HCT116 (cell line): ENCODE measurements around the gene RSPH6A. TPM values are rescaled to one million over a fixed set of nuclear protein-coding genes. Genes with fewer than 3 reads are reported as not detected.

Experiments
- ATAC-seq: fragments of 200-7000 bp; cut with Tn5 transposase; 2 replicates; pipeline ENCODE4 v1.9.1; 2020; ENCODE audit warnings: mild to moderate bottlenecking, moderate library complexity
- BruUV-seq: library from RNA; stranded (reverse); fragments of 400-500 nt; replicated peaks from 2 replicates; lab custom pipeline; 2021; lab: Mats Ljungman, UMichigan
- CTCF ChIA-PET: fragments of 300-600 bp; sonication (Branson Sonifier 250); formaldehyde crosslinking; loops from one replicate; lab custom pipeline; 2021; ENCODE audit warnings: antibody characterized with exemption; lab: Charles Lee
- POLR2A ChIA-PET: fragments of 300-600, 350-600 bp; sonication (Branson Sonifier 250); formaldehyde crosslinking; loops from one replicate; lab custom pipeline; 2021; ENCODE audit warnings: antibody characterized with exemption; lab: Charles Lee
- RAD21 ChIA-PET, 2 experiments: fragments of 300-600 bp; sonication (Branson Sonifier 250); formaldehyde crosslinking; loops; one replicate each; lab custom pipeline; 2023; ENCODE audit warnings: low total read pairs in 2 of 2; ENCODE audit not compliant: uncharacterized antibody in 2 of 2, unreplicated experiment in 2 of 2, low non-redundant PET in 1 of 2; lab: Charles Lee
- DNase-seq: peaks from one replicate; pipeline ENCODE4 v3.0.0-alpha.2; 2010; ENCODE audit warnings: low read depth, low spot score
- H2AFZ ChIP-seq: fragments of 200-600 bp; shearing (Covaris generic), sonication (generic); 2 replicates; pipeline ENCODE4 v1.6.1; 2017; ENCODE audit warnings: low read depth, mixed run types, mixed read lengths, antibody characterized with exemption, low read length; ENCODE audit not compliant: poor library complexity, severe bottlenecking
- H3K27ac ChIP-seq: 2 replicates; pipeline ENCODE4 v1.5.1; 2012; ENCODE audit warnings: low read depth, low read length
- H3K27me3 ChIP-seq: fragments of 200-600 bp; sonication (generic); 2 replicates; pipeline ENCODE4 v1.6.1; 2016; ENCODE audit warnings: mixed run types, low read length, mixed read lengths; ENCODE audit not compliant: insufficient read depth
- H3K36me3 ChIP-seq, 2 experiments: fragments of 200-500 bp in 1 of 2; fragments of 200-600 bp in 1 of 2; sonication (Bioruptor generic) in 1 of 2; sonication (generic) in 1 of 2; 2 replicates each; pipeline versions ENCODE4 v1.5.1 to v1.6.1; 2014 to 2016; ENCODE audit warnings: low read length in 2 of 2, inconsistent platforms in 1 of 2, mixed read lengths in 1 of 2, mixed run types in 1 of 2; ENCODE audit not compliant: insufficient read depth in 2 of 2, control insufficient read depth in 1 of 2
- H3K4me1 ChIP-seq, 2 experiments: fragments of 200-600 bp in 1 of 2; sonication (generic) in 1 of 2; 2 replicates each; pipeline versions ENCODE4 v1.5.1 to v1.6.1; 2012 to 2017; ENCODE audit warnings: low read length in 2 of 2, inconsistent platforms in 1 of 2, mild to moderate bottlenecking in 1 of 2, mixed read lengths in 1 of 2, mixed run types in 1 of 2, moderate library complexity in 1 of 2; ENCODE audit not compliant: insufficient read depth in 2 of 2, control insufficient read depth in 1 of 2
- H3K4me2 ChIP-seq: fragments of 200-600 bp; sonication (generic); 2 replicates; pipeline ENCODE4 v1.6.1; 2017; ENCODE audit warnings: mixed run types, low read length, mixed read lengths
- H3K4me3 ChIP-seq, 2 experiments: fragments of 200-600 bp in 1 of 2; sonication (generic) in 1 of 2; replicated peaks in 1 of 2; 2 replicates each; pipeline ENCODE4 v1.5.1; 2011 to 2016; ENCODE audit warnings: low read length in 2 of 2, control low read depth in 1 of 2, low read depth in 1 of 2, mild to moderate bottlenecking in 1 of 2, mixed read lengths in 1 of 2, mixed run types in 1 of 2
- H3K79me2 ChIP-seq: fragments of 200-600 bp; sonication (generic); 2 replicates; pipeline ENCODE4 v1.6.1; 2017; ENCODE audit warnings: mild to moderate bottlenecking, mixed run types, low read length, moderate library complexity, mixed read lengths; ENCODE audit not compliant: insufficient read depth
- H3K9ac ChIP-seq: fragments of 200-600 bp; sonication (generic); 2 replicates; pipeline ENCODE4 v1.6.1; 2016; ENCODE audit warnings: low read length, mixed read lengths
- H3K9me2 ChIP-seq: fragments of 200-600 bp; sonication (generic), shearing (Covaris generic); 2 replicates; pipeline ENCODE4 v1.6.1; 2017; ENCODE audit warnings: mixed run types, mild to moderate bottlenecking, moderate library complexity; ENCODE audit not compliant: insufficient read depth
- H3K9me3 ChIP-seq, 2 experiments: fragments of 200-500 bp in 1 of 2; fragments of 200-600 bp in 1 of 2; sonication (Bioruptor generic) in 1 of 2; sonication (generic) in 1 of 2; 2 replicates each; pipeline ENCODE4 v1.6.1; 2014 to 2017; ENCODE audit warnings: low read length in 2 of 2, mixed read lengths in 2 of 2, inconsistent platforms in 1 of 2, low read depth in 1 of 2, mild to moderate bottlenecking in 1 of 2, mixed run types in 1 of 2, moderate library complexity in 1 of 2; ENCODE audit not compliant: control insufficient read depth in 1 of 2, insufficient read depth in 1 of 2
- H4K20me1 ChIP-seq: fragments of 200-600 bp; sonication (generic), shearing (Covaris generic); 2 replicates; pipeline ENCODE4 v1.6.1; 2017; ENCODE audit warnings: mixed run types, mild to moderate bottlenecking, moderate library complexity; ENCODE audit not compliant: insufficient read depth
- CBX3 ChIP-seq: IDR thresholded peaks from 2 replicates; pipeline ENCODE4 v1.6.1; 2012; ENCODE audit warnings: low read depth
- CEBPB ChIP-seq: IDR thresholded peaks from 2 replicates; pipeline ENCODE4 v1.6.1; 2012; ENCODE audit warnings: low read depth
- EZH2 ChIP-seq: fragments of 200-600 bp; sonication (generic); IDR thresholded peaks from 2 replicates; pipeline ENCODE4 v1.6.1; 2017; ENCODE audit warnings: antibody characterized with exemption, mixed run types
- EZH2phosphoT487 ChIP-seq: fragments of 200-600 bp; IDR thresholded peaks from 2 replicates; pipeline ENCODE4 v1.6.1; 2018; ENCODE audit warnings: antibody characterized with exemption, borderline replicate concordance
- SIN3A ChIP-seq: IDR thresholded peaks from 2 replicates; pipeline ENCODE4 v1.6.1; 2012; ENCODE audit warnings: low read depth
- SP1 ChIP-seq: IDR thresholded peaks from 2 replicates; pipeline ENCODE4 v1.6.1; 2012; ENCODE audit warnings: low read depth
- SRF ChIP-seq: IDR thresholded peaks from 2 replicates; pipeline ENCODE4 v1.6.1; 2012; ENCODE audit warnings: low read depth
- YY1 ChIP-seq: IDR thresholded peaks from 2 replicates; pipeline ENCODE4 v1.6.1; 2011; ENCODE audit warnings: low read length, low read depth, moderate library complexity, mild to moderate bottlenecking; ENCODE audit not compliant: insufficient replicate concordance; ENCODE audit errors: extremely low read depth
- ZFX ChIP-seq: fragments of 450-650 bp; IDR thresholded peaks from 2 replicates; pipeline ENCODE4 v1.6.1; 2017
- ZNF274 ChIP-seq: fragments of 200-500 bp; sonication (Bioruptor generic); IDR thresholded peaks from 2 replicates; pipeline ENCODE4 v1.6.1; 2014; ENCODE audit warnings: mild to moderate bottlenecking, low read depth, low read length, inconsistent platforms
- intact Hi-C: fragments of 100-400 bp; cut with micrococcal nuclease; formaldehyde crosslinking; loops from 2 replicates; pipeline ENCODE4 v1.10.0; 2022
- total RNA-seq: library from RNA; stranded (reverse); gene quantifications from one replicate; pipeline ENCODE4 v1.2.1, GENCODE V29; 2021; ENCODE audit not compliant: unreplicated experiment
- TF ChIP-seq, protein P1 (sequence below): IDR thresholded peaks from 2 replicates; pipeline ENCODE4 v1.6.1; 2012
- TF ChIP-seq, protein P2 (sequence below): IDR thresholded peaks from 2 replicates; pipeline ENCODE4 v1.6.1; 2012
- TF ChIP-seq, protein P3 (sequence below): IDR thresholded peaks from 2 replicates; pipeline ENCODE4 v1.6.1; 2011; ENCODE audit warnings: mild to moderate bottlenecking, low read length, moderate library complexity; ENCODE audit not compliant: insufficient replicate concordance; ENCODE audit errors: extremely low read depth

Gene RSPH6A
- total RNA-seq, 1 experiment from 2014 or later = 0.57 TPM

DNA sequence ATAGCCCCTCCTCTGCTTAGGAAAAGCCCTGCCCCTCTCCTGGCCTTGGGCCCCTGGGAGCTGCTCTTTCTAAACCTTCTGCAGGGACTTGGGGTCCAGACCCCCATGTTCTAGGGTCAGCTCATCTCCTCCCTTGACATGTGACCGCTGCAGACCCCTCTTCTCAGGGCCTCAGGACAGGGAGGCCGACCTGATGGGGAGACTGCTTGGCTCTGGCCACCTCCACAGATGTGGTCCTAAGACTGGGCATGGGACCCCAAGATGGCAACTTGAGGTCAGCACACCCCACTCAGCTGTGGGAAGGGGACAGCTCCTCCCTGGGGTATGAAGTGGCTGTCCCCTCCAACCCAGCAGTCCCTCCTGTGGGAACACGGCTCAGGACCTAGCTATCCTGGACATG lies 42.2 kb downstream of the RSPH6A start:
- Histone ChIP-seq H3K9me2 (no peaks in the 10 kb centered on the region), H3K9me3 (no peaks in the 10 kb centered on the region), H3K4me1 (peaks cover 7 to 26% of the 10 kb centered on the region in 2 experiments), H2AFZ (no peak overlapping the region), H3K4me3 (no peak overlapping the region), H3K4me2 (no peak overlapping the region), H3K27me3 (no peaks in the 10 kb centered on the region), H3K9ac (no peak overlapping the region), H3K27ac (no peak overlapping the region), H3K79me2 (no peaks in the 10 kb centered on the region)
- intact Hi-C loops = loop anchor here (10.0 kb wide), 1 partner anchor 678 kb away; the partner anchor contains the start of gene PPP1R37
- CTCF ChIA-PET = no interaction called here
- POLR2A ChIA-PET = no interaction called here
- no TSS peak for BruUV-seq
- no peak for ATAC-seq
- TF ChIP-seq ZNF274 (no peak), SIN3A (no peak), EZH2phosphoT487 (no peak), CEBPB (no peak), ZFX (no peak), SRF (no peak), CBX3 (no peak), EZH2 (no peak), YY1 (no peak), SP1 (no peak)
- TF ChIP-seq, protein P1, sequence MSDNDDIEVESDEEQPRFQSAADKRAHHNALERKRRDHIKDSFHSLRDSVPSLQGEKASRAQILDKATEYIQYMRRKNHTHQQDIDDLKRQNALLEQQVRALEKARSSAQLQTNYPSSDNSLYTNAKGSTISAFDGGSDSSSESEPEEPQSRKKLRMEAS = no peak
- TF ChIP-seq, protein P2, sequence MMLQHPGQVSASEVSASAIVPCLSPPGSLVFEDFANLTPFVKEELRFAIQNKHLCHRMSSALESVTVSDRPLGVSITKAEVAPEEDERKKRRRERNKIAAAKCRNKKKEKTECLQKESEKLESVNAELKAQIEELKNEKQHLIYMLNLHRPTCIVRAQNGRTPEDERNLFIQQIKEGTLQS = no peak
- TF ChIP-seq, protein P3, sequence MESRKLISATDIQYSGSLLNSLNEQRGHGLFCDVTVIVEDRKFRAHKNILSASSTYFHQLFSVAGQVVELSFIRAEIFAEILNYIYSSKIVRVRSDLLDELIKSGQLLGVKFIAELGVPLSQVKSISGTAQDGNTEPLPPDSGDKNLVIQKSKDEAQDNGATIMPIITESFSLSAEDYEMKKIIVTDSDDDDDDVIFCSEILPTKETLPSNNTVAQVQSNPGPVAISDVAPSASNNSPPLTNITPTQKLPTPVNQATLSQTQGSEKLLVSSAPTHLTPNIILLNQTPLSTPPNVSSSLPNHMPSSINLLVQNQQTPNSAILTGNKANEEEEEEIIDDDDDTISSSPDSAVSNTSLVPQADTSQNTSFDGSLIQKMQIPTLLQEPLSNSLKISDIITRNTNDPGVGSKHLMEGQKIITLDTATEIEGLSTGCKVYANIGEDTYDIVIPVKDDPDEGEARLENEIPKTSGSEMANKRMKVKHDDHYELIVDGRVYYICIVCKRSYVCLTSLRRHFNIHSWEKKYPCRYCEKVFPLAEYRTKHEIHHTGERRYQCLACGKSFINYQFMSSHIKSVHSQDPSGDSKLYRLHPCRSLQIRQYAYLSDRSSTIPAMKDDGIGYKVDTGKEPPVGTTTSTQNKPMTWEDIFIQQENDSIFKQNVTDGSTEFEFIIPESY = no peak
- TF ChIP-seq, all 23 proteins: peak for 0
- Histone ChIP-seq H3K36me3 (peaks cover 0 to 10% of the 10 kb centered on the region in 2 experiments; a peak in 3 of 4 replicates), H4K20me1 (no peaks in the 10 kb centered on the region)
- RAD21 ChIA-PET = interaction anchor here in 1 of 2 experiments (0.6 kb wide), 1 partner anchor 306 kb away, joined by 3 read pairs; no protein-coding TSS in a partner anchor
- no peak for DNase-seq
